Urinary bladder (tissue), 4 donors: ENCODE measurements around the gene VIPR2. TPM values are rescaled to one million over a fixed set of nuclear protein-coding genes. Genes with fewer than 3 reads are reported as not detected.

ENCODE experiments used
- DNase-seq: peaks from one replicate; pipeline ENCODE4 v3.0.0-alpha.2; 2015; ENCODE audit errors: extremely low spot score
- H3K27ac ChIP-seq: one replicate; pipeline ENCODE4 v1.5.1; 2013; ENCODE audit warnings: low read depth, mild to moderate bottlenecking, moderate library complexity
- H3K36me3 ChIP-seq: one replicate; pipeline ENCODE4 v1.6.1; 2013; ENCODE audit warnings: mild to moderate bottlenecking, moderate library complexity; ENCODE audit not compliant: insufficient read depth
- H3K4me1 ChIP-seq: one replicate; pipeline ENCODE4 v1.6.1; 2013; ENCODE audit warnings: mild to moderate bottlenecking, moderate library complexity; ENCODE audit not compliant: insufficient read depth
- H3K4me3 ChIP-seq: one replicate; pipeline ENCODE4 v1.5.1; 2013; ENCODE audit warnings: low read depth, low read length
- WGBS: extraction: QIAGEN DNeasy Blood & Tissue Kit; methylation state at CpG from one replicate; pipeline ENCODE4 v1.1.7; 2013; 5-methylcytosine and 5-hydroxymethylcytosine counted together
- polyA plus RNA-seq: library from polyadenylated mRNA; stranded (reverse); fragments of 200-250 nt; gene quantifications from one replicate; pipeline ENCODE4 v1.2.3, GENCODE V29; 2013
- total RNA-seq: library from RNA; depleted of rRNA; stranded (reverse); fragments of >200 nt; gene quantifications from one replicate; pipeline ENCODE4 v1.2.3, GENCODE V29; 2014
- donor health status: healthy with polysubstance abuse.
- donor health status: healthy.

The VIPR2 gene
- total and polyA plus RNA-seq, 2 donors = 2.0 to 7.8 TPM

DNA sequence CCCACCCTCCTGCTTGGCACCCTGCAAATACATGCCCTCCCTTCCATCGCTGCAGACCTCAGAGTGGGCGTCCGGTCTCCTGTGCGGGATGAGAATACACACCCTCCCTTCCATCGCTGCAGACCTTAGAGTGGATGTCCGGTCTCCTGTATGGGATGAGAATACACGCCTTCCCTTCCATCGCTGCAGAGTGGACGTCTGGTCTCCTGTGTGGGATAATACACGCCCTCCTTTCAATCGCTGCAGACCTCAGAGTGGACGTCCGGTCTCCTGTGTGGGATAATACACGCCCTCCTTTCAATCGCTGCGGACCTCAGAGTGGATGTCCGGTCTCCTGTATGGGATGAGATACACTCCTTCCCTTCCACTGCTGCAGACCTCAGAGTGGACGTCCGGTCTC is 128.1 kb downstream of the VIPR2 start:
- 95% methylated on average over 19 of the region's 19 CpGs for WGBS
- no peak overlapping the region for H3K27ac ChIP-seq
- H3K4me3 ChIP-seq = no peak overlapping the region
- H3K4me1 ChIP-seq = no peaks in the 10 kb centered on the region
- no peak for DNase-seq
- no peaks in the 10 kb centered on the region for H3K36me3 ChIP-seq

- H3K4me1 ChIP-seq = no peaks in the 10 kb centered on the region
- DNase-seq = no peak
- 48% methylated on average over 24 of the region's 24 CpGs for WGBS
Measured at GRCh38 chr7:159015454-159016410, 128.9 kb downstream of the VIPR2 start.

GRCh38 chr7:159015081-159015453 is 129.6 kb downstream of the VIPR2 start:
- 75% methylated on average over 6 of the region's 6 CpGs for WGBS
- DNase-seq = no peak

More at GRCh38 chr7:159015454-159016410, 128.9 kb downstream of the VIPR2 start:
- Histone ChIP-seq H3K27ac (peak overlapping the region; percentile 44), H3K36me3 (no peaks in the 10 kb centered on the region), H3K4me3 (no peak overlapping the region)

GRCh38 chr7:159014297-159015062 is 130.2 kb downstream of the VIPR2 start:
- H3K27ac ChIP-seq = peak overlapping the region; percentile 77
- WGBS = 76% methylated on average over 20 of the region's 20 CpGs
- no peaks in the 10 kb centered on the region for H3K4me1 ChIP-seq
- DNase-seq = no peak
- H3K4me3 ChIP-seq = no peak overlapping the region
- H3K36me3 ChIP-seq = no peaks in the 10 kb centered on the region

More at GRCh38 chr7:159015081-159015453, 129.6 kb downstream of the VIPR2 start:
- Histone ChIP-seq H3K36me3 (no peaks in the 10 kb centered on the region), H3K27ac (no peak overlapping the region), H3K4me1 (no peaks in the 10 kb centered on the region), H3K4me3 (no peak overlapping the region)

- DNase-seq = no peak
- Histone ChIP-seq H3K27ac (no peak overlapping the region), H3K4me1 (no peaks in the 10 kb centered on the region), H3K4me3 (no peak overlapping the region), H3K36me3 (no peaks in the 10 kb centered on the region)
- 78% methylated on average over 9 of the region's 9 CpGs for WGBS
Measured at GRCh38 chr7:159013825-159014289, 130.8 kb downstream of the VIPR2 start.

- H3K36me3 ChIP-seq = no peaks in the 10 kb centered on the region
- H3K4me1 ChIP-seq = no peaks in the 10 kb centered on the region
- WGBS = 84% methylated on average over 18 of the region's 18 CpGs
- peak overlapping the region; percentile 73 for H3K27ac ChIP-seq
- DNase-seq = no peak
- H3K4me3 ChIP-seq = no peak overlapping the region
Measured at GRCh38 chr7:159013181-159013690, 131.4 kb downstream of the VIPR2 start.

DNA sequence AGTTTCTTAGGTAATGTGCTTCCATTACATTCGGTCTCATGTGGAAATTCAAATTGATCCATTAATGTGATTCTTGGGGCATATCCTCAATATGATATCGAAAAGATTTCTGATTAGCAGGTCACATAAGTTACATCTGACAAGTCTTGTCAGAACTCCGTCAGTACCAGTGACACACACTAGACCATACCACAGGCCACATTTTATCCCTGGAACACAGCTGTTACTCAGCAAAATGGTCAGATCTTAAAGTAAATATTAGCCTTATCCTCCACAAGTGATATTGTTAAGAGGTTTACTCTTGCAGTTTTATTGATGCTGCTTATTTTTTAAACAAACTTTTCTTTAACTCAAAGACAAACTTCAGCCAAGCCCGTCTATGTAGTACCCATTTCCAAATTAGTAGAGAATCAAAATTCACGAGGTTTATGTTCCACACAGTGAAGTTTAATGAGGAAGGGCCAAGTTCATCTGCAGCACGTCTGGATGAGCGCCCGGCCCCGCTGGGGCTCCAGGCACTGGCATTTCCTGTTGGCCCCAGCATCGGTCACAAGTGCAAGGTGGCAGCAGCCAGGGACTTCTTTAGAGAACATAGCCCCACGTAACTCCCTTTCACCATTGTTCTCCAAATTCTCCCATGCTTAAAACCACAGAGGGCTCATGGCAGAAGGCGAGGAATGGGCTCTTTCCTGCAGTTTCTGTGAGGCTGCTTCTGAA is 132.2 kb downstream of the VIPR2 start:
- Histone ChIP-seq H3K4me1 (no peaks in the 10 kb centered on the region), H3K4me3 (no peak overlapping the region), H3K27ac (peak overlapping the region; percentile 73), H3K36me3 (no peaks in the 10 kb centered on the region)
- WGBS = 27% methylated on average over 12 of the region's 12 CpGs
- DNase-seq = no peak

GRCh38 chr7:159011722-159012022 is 133.0 kb downstream of the VIPR2 start:
- H3K4me3 ChIP-seq = no peak overlapping the region
- WGBS = 94% methylated on average over 3 of the region's 3 CpGs
- no peak for DNase-seq
- H3K27ac ChIP-seq = no peak overlapping the region
- H3K4me1 ChIP-seq = no peaks in the 10 kb centered on the region
- no peaks in the 10 kb centered on the region for H3K36me3 ChIP-seq

- H3K27ac ChIP-seq = no peak overlapping the region
- H3K36me3 ChIP-seq = no peaks in the 10 kb centered on the region
- H3K4me3 ChIP-seq = no peak overlapping the region
- H3K4me1 ChIP-seq = no peaks in the 10 kb centered on the region
- WGBS = 80% methylated on average over 15 of the region's 15 CpGs
- DNase-seq = no peak
Measured at GRCh38 chr7:159010937-159011721, 133.5 kb downstream of the VIPR2 start.

GRCh38 chr7:159010411-159010810 is 134.3 kb downstream of the VIPR2 start:
- DNase-seq = no peak

DNA sequence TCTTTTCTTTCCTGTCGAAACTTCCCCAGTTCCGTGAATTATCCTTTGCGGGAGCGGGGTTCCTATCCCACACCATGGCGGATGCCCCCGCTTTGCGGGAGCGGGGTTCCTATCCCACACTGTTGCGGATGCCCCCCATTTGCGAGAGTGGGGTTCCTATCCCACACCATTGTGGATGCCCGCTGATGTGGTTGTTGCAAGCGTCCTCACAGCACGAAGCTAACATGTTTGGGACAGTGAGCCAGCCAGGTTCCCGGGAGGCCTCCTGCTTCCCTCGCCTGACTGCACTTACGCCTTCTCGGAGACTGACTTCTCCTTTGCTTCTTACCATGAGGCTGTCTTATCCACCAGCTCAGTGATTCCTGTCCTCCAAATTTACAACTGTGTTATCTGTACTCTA is 134.7 kb downstream of the VIPR2 start:
- no peaks in the 10 kb centered on the region for H3K36me3 ChIP-seq
- 90% methylated on average over 17 of the region's 17 CpGs for WGBS
- H3K4me3 ChIP-seq = no peak overlapping the region
- H3K4me1 ChIP-seq = no peaks in the 10 kb centered on the region
- DNase-seq = no peak
- H3K27ac ChIP-seq = no peak overlapping the region

More at GRCh38 chr7:159010411-159010810, 134.3 kb downstream of the VIPR2 start:
- 96% methylated on average over 15 of the region's 15 CpGs for WGBS
- no peaks in the 10 kb centered on the region for H3K4me1 ChIP-seq
- no peak overlapping the region for H3K4me3 ChIP-seq
- H3K36me3 ChIP-seq = no peaks in the 10 kb centered on the region
- no peak overlapping the region for H3K27ac ChIP-seq

DNA sequence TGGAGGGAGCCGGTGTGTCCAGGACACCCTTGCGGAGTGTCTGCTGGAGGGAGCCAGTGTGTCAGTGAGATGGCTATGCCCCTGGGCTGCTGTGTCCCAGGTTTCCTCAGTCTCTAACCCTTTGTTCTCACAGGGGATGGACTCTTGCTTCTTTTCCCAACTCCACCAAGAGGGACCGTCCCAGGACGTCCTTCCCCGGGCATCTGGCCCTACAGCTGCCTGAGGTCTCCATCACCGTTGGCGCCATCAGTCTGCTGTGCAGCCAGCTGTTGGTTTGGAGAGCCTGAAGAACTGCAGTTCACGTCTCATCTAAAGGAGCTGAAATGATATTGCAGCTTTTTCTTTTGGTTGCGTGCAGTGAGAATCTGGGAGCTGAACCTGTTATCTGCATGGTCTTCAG is 136.2 kb downstream of the VIPR2 start:
- WGBS = 92% methylated on average over 9 of the region's 9 CpGs
- H3K4me3 ChIP-seq = no peak overlapping the region
- H3K36me3 ChIP-seq = no peaks in the 10 kb centered on the region
- DNase-seq = no peak
- no peaks in the 10 kb centered on the region for H3K4me1 ChIP-seq
- no peak overlapping the region for H3K27ac ChIP-seq

DNA sequence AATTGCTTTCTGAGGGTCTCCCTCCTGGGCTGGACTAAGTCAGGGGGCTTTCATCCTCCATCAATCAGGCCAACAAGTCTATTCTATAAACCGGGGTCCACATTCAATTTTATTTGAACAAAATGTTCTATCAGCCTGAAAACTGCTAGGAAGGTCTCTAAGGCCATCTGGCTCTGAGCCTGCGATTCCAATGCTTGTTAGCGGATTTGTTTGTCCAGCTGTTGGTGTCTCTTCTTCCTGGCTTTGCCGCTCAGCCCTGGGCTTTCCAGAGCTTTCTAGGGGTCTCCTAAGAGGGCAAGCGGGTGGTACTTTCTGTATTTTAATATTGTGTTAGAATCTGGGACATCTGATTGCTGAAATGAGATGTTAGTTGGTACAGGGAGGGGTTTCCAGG is 136.7 kb downstream of the VIPR2 start:
- Histone ChIP-seq H3K27ac (no peak overlapping the region), H3K36me3 (no peaks in the 10 kb centered on the region), H3K4me1 (no peaks in the 10 kb centered on the region), H3K4me3 (no peak overlapping the region)
- no peak for DNase-seq
- 66% methylated on average over 5 of the region's 5 CpGs for WGBS
